Measurements from ENCODE around the gene TBCB.

GRCh38 chr19:36112678-36113077, 2.6 kb upstream of the TBCB start:
- TF ChIP-seq CTCF (IDR thresholded peaks at IDR 0.05) (no peak), POLR2A (IDR thresholded peaks at IDR 0.05) (no peak), POLR2AphosphoS5 (IDR thresholded peaks at IDR 0.05) (no peak)
